Fibroblast of lung (primary cell): ENCODE data around the gene INIP. TPM values are rescaled to one million over a fixed set of nuclear protein-coding genes. Genes with fewer than 3 reads are reported as not detected.
"Not testable (repeated sequence)": the region's sequence is repeated elsewhere in the genome, so short reads cannot be mapped to it uniquely, and the experiment has no call there.

Experiments used
- DNase-seq, 2 donors: peaks; one replicate each; pipeline versions ENCODE4 v3.0.0 to v3.0.0-alpha.2; 2010; ENCODE audit warnings: low read depth in 2 of 2
- H2AFZ ChIP-seq: 2 replicates; pipeline ENCODE4 v1.5.1; 2012; ENCODE audit warnings: low read length, control low read depth, inconsistent platforms
- H3K27ac ChIP-seq: 2 replicates; pipeline ENCODE4 v1.5.1; 2011; ENCODE audit warnings: low read length, control low read depth; ENCODE audit not compliant: insufficient read depth
- H3K27me3 ChIP-seq: 2 replicates; pipeline ENCODE4 v1.5.1; 2011; ENCODE audit warnings: mild to moderate bottlenecking, low read length; ENCODE audit not compliant: control insufficient read depth, insufficient read depth
- H3K36me3 ChIP-seq: 2 replicates; pipeline ENCODE4 v1.5.1; 2011; ENCODE audit warnings: low read length; ENCODE audit not compliant: control insufficient read depth, insufficient read depth
- H3K4me1 ChIP-seq: 2 replicates; pipeline ENCODE4 v1.5.1; 2011; ENCODE audit warnings: low read length; ENCODE audit not compliant: control insufficient read depth, insufficient read depth; ENCODE audit errors: extremely low read depth
- H3K4me2 ChIP-seq: 2 replicates; pipeline ENCODE4 v1.5.1; 2011; ENCODE audit warnings: low read length, control low read depth; ENCODE audit not compliant: insufficient read depth; ENCODE audit errors: extremely low read depth
- H3K4me3 ChIP-seq, 4 experiments: fragments of 200-600 bp in 1 of 4; sonication (generic) in 1 of 4; replicated peaks in 1 of 4; 2 replicates each; pipeline ENCODE4 v1.5.1; 2011 to 2016; ENCODE audit warnings: low read length in 4 of 4, low read depth in 3 of 4, mild to moderate bottlenecking in 3 of 4, control low read depth in 2 of 4, inconsistent platforms in 1 of 4, mixed read lengths in 1 of 4; ENCODE audit not compliant: insufficient read depth in 1 of 4; ENCODE audit errors: control extremely low read depth in 1 of 4
- H3K79me2 ChIP-seq: 2 replicates; pipeline ENCODE4 v1.5.1; 2012; ENCODE audit warnings: mild to moderate bottlenecking, low read length, inconsistent platforms; ENCODE audit not compliant: control insufficient read depth, insufficient read depth
- H3K9ac ChIP-seq: 2 replicates; pipeline ENCODE4 v1.5.1; 2011; ENCODE audit warnings: mild to moderate bottlenecking, low read length, control low read depth; ENCODE audit not compliant: insufficient read depth
- H3K9me3 ChIP-seq: 2 replicates; pipeline ENCODE4 v1.5.1; 2012; ENCODE audit warnings: low read depth, low read length; ENCODE audit not compliant: control insufficient read depth, insufficient read depth
- H4K20me1 ChIP-seq: 2 replicates; pipeline ENCODE4 v1.5.1; 2011; ENCODE audit warnings: low read length; ENCODE audit not compliant: control insufficient read depth, insufficient read depth; ENCODE audit errors: extremely low read depth
- CTCF ChIP-seq, 2 donors: IDR thresholded peaks in 1 of 2; conservative IDR thresholded peaks in 1 of 2; 1 replicate in 1 of 2; 2 replicates in 1 of 2; pipeline ENCODE4 v1.5.1; 2011 to 2012; ENCODE audit warnings: low read length in 2 of 2, control low read depth in 1 of 2, inconsistent platforms in 1 of 2, low read depth in 1 of 2, mild to moderate bottlenecking in 1 of 2
- EZH2 ChIP-seq: IDR thresholded peaks from 2 replicates; pipeline ENCODE4 v1.5.1; 2012; ENCODE audit warnings: low read length, control low read depth, mild to moderate bottlenecking; ENCODE audit errors: missing control alignments
- polyA plus RNA-seq, 2 donors: library from polyadenylated mRNA; depleted of rRNA in 1 of 2; stranded (reverse) in 1 of 2; unstranded in 1 of 2; fragments of >200 nt; gene quantifications; 2 replicates each; pipeline ENCODE4 v1.2.1, GENCODE V29; 2011 to 2012; ENCODE audit warnings: missing spikeins in 1 of 2
- total RNA-seq: library from RNA; depleted of rRNA; stranded (reverse); fragments of >200 nt; gene quantifications from 2 replicates; pipeline ENCODE4 v1.2.1, GENCODE V29; 2014

INIP gene
- total and polyA plus RNA-seq, 2 donors (not counting 1 experiment from before 2014, with no cell fraction given), result 14.4 to 24.1 TPM

- Histone ChIP-seq H3K9me3 (no peaks in the 10 kb centered on the region), H3K4me1 (no peaks in the 10 kb centered on the region), H3K4me3 (no peak overlapping the region), H4K20me1 (no peaks in the 10 kb centered on the region), H3K9ac (no peak overlapping the region), H2AFZ (no peak overlapping the region), H3K79me2 (no peaks in the 10 kb centered on the region), H3K27me3 (no peaks in the 10 kb centered on the region), H3K36me3 (no peaks in the 10 kb centered on the region), H3K27ac (no peak overlapping the region), H3K4me2 (no peak overlapping the region)
- no peak for DNase-seq
- TF ChIP-seq CTCF (conservative IDR thresholded peaks at IDR 0.05 in 1 of 2, IDR thresholded peaks at IDR 0.05 in 1 of 2; ENCODE audit: low read depth in 1 of 2, low read length in 2 of 2) (no peak), EZH2 (no peak)
Observed at GRCh38 chr9:112725961-112726360, 8.0 kb upstream of the INIP start.

GRCh38 chr9:112722749-112723148 is 4.8 kb upstream of the INIP start:
- H3K27ac ChIP-seq, H3K79me2 ChIP-seq, H3K9ac ChIP-seq, H3K4me1 ChIP-seq, H2AFZ ChIP-seq, H3K4me3 ChIP-seq, H3K9me3 ChIP-seq, H4K20me1 ChIP-seq, H3K36me3 ChIP-seq, H3K4me2 ChIP-seq, DNase-seq, H3K27me3 ChIP-seq: not testable (repeated sequence)

DNA sequence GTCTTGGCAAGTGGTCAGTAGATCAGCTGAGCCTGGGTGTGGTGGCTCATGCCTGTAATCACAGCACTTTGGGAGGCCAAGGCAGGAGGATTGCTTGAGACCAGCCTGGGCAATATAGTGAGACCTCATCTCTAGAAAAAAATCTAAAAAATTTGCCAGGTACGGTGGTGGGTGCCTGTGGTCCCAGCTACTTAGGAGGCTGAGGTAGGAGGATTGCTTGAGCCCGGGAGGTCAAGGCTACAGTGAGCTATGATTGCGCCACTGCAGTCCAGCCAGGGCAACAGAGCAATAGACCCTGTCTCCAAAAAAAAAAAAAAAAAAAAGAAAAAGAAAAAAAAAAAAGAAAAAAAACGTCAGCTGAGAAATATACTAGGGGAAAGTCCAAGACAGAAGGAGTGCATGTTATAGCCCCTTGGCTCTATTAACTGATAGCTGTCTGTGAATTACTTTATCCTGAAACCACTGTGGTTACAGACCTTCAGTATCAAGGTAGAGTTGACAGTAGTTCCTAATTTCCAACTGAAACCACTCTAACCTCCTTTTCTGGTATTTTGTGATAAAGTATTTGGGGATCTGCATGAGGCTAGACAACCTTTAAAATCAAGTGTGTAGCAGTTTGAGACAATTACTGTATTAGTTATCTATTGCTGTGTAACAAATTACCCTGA is 2.3 kb upstream of the INIP start:
- no peak overlapping the region for H3K9ac ChIP-seq
- no peaks in the 10 kb centered on the region for H4K20me1 ChIP-seq
- H3K4me1 ChIP-seq, result no peaks in the 10 kb centered on the region
- H3K4me2 ChIP-seq, result no peak overlapping the region
- peaks cover 9% of the 10 kb centered on the region for H3K79me2 ChIP-seq
- TF ChIP-seq EZH2, result no peak
- H2AFZ ChIP-seq, result no peak overlapping the region
- no peaks in the 10 kb centered on the region for H3K27me3 ChIP-seq
- no peak overlapping the region for H3K27ac ChIP-seq
- no peaks in the 10 kb centered on the region for H3K36me3 ChIP-seq
- no peaks in the 10 kb centered on the region for H3K9me3 ChIP-seq
- H3K4me3 ChIP-seq, result no peak overlapping the region
- DNase-seq, result no peak

- H3K27ac ChIP-seq, result no peak overlapping the region
- H3K79me2 ChIP-seq, result peaks cover 9% of the 10 kb centered on the region
- no peak for TF ChIP-seq CTCF (conservative IDR thresholded peaks at IDR 0.05 in 1 of 2, IDR thresholded peaks at IDR 0.05 in 1 of 2; ENCODE audit: low read depth in 1 of 2, low read length in 2 of 2)
- no peak for TF ChIP-seq EZH2
- H3K9me3 ChIP-seq, result no peaks in the 10 kb centered on the region
- H4K20me1 ChIP-seq, result no peaks in the 10 kb centered on the region
- DNase-seq, result peak in 1 of 2 donors; percentile 21
- H3K27me3 ChIP-seq, result no peaks in the 10 kb centered on the region
- no peaks in the 10 kb centered on the region for H3K36me3 ChIP-seq
- no peaks in the 10 kb centered on the region for H3K4me1 ChIP-seq
- H2AFZ ChIP-seq, result no peak overlapping the region
- H3K9ac ChIP-seq, result no peak overlapping the region
- no peak overlapping the region for H3K4me3 ChIP-seq
- H3K4me2 ChIP-seq, result no peak overlapping the region
Observed at GRCh38 chr9:112719696-112720095, 1.8 kb upstream of the INIP start.
